Left ventricle myocardium superior (tissue), 1 donor: ENCODE data around the gene GPR21. TPM values are rescaled to one million over a fixed set of nuclear protein-coding genes. Genes with fewer than 3 reads are reported as not detected.

ENCODE experiments used
- ATAC-seq: fragments of 200-7000 bp; cut with Tn5 transposase; one replicate; pipeline ENCODE4 v1.9.1; 2020; ENCODE audit warnings: mild to moderate bottlenecking, moderate library complexity
- DNase-seq: peaks from one replicate; pipeline ENCODE4 v3.0.0-alpha.2; 2020
- intact Hi-C: fragments of 100-400 bp; cut with micrococcal nuclease; formaldehyde crosslinking; loops from one replicate; pipeline ENCODE4 v1.11.0; 2022
- total RNA-seq: library from RNA; stranded (reverse); fragmentation: NEBNext Ultra II Directional; extraction: Animal tissue kit (Norgen Biotek cat#: 25700); gene quantifications from one replicate; pipeline ENCODE4 v1.2.1, GENCODE V29; 2021
- donor health status: DM: no; HTN: yes; CAD: no; lungs with severe emphysema.

Gene GPR21
- total RNA-seq, 1 donor from 2014 or later = 0.72 TPM

GRCh38 chr9:123059472-123060220 lies 26.2 kb downstream of the GPR21 start:
- intact Hi-C loops = no loop called here
- ATAC-seq (no peak), DNase-seq (no peak)

GRCh38 chr9:123061216-123061615 lies 27.7 kb downstream of the GPR21 start:
- DNase-seq (no peak), ATAC-seq (no peak)
- intact Hi-C loops = no loop called here

- DNase-seq = no peak
- intact Hi-C loops = no loop called here
- no peak for ATAC-seq
These were observed 29.1 kb downstream of the GPR21 start for GRCh38 chr9:123062351-123063176.

- intact Hi-C loops = no loop called here
- DNase-seq = no peak
These were observed 29.7 kb downstream of the GPR21 start for GRCh38 chr9:123063177-123063598.

GRCh38 chr9:123063896-123064295 lies 30.4 kb downstream of the GPR21 start:
- intact Hi-C loops = no loop called here
- DNase-seq (no peak), ATAC-seq (no peak)

More at GRCh38 chr9:123063177-123063598, 29.7 kb downstream of the GPR21 start:
- ATAC-seq = no peak

GRCh38 chr9:123064716-123065115 lies 31.2 kb downstream of the GPR21 start:
- intact Hi-C loops = no loop called here
- DNase-seq (no peak), ATAC-seq (no peak)

- DNase-seq (no peak), ATAC-seq (no peak)
- intact Hi-C loops = no loop called here
These were observed 31.7 kb downstream of the GPR21 start for GRCh38 chr9:123065196-123065595.

GRCh38 chr9:123067136-123067535 lies 33.7 kb downstream of the GPR21 start:
- ATAC-seq = no peak
- intact Hi-C loops = no loop called here
- no peak for DNase-seq

GRCh38 chr9:123069010-123069481 lies 35.6 kb downstream of the GPR21 start:
- ATAC-seq (no peak), DNase-seq (no peak)
- intact Hi-C loops = no loop called here

- DNase-seq (no peak), ATAC-seq (no peak)
- intact Hi-C loops = no loop called here
These were observed 36.7 kb downstream of the GPR21 start for GRCh38 chr9:123070198-123070597.

- DNase-seq (no peak), ATAC-seq (no peak)
- intact Hi-C loops = no loop called here
These were observed 39.0 kb downstream of the GPR21 start for GRCh38 chr9:123072407-123072995.

GRCh38 chr9:123073441-123073840 lies 40.0 kb downstream of the GPR21 start:
- no peak for DNase-seq
- intact Hi-C loops = no loop called here
- no peak for ATAC-seq

- intact Hi-C loops = no loop called here
- ATAC-seq (peak; percentile 45), DNase-seq (no peak)
These were observed 40.5 kb downstream of the GPR21 start for GRCh38 chr9:123073991-123074422.

- DNase-seq = no peak
- no peak for ATAC-seq
- intact Hi-C loops = no loop called here
These were observed 41.2 kb downstream of the GPR21 start for GRCh38 chr9:123074628-123075027.

GRCh38 chr9:123080444-123080843 lies 47.0 kb downstream of the GPR21 start:
- DNase-seq (no peak), ATAC-seq (no peak)
- intact Hi-C loops = no loop called here

GRCh38 chr9:123081824-123082223 lies 48.4 kb downstream of the GPR21 start:
- ATAC-seq (no peak), DNase-seq (no peak)
- intact Hi-C loops = no loop called here

- ATAC-seq = no peak
- intact Hi-C loops = no loop called here
- DNase-seq = no peak
These were observed 50.2 kb downstream of the GPR21 start for GRCh38 chr9:123083680-123084079.

- intact Hi-C loops = no loop called here
- ATAC-seq (no peak), DNase-seq (no peak)
These were observed 50.8 kb downstream of the GPR21 start for GRCh38 chr9:123084256-123084655.
